Epidermal melanocyte (primary cell): ENCODE results near the gene AOC2.

Experiments
- DNase-seq: peaks from one replicate; pipeline ENCODE4 v3.0.0; 2011; ENCODE audit warnings: low spot score; ENCODE audit not compliant: insufficient read length

AOC2 gene, protein sequence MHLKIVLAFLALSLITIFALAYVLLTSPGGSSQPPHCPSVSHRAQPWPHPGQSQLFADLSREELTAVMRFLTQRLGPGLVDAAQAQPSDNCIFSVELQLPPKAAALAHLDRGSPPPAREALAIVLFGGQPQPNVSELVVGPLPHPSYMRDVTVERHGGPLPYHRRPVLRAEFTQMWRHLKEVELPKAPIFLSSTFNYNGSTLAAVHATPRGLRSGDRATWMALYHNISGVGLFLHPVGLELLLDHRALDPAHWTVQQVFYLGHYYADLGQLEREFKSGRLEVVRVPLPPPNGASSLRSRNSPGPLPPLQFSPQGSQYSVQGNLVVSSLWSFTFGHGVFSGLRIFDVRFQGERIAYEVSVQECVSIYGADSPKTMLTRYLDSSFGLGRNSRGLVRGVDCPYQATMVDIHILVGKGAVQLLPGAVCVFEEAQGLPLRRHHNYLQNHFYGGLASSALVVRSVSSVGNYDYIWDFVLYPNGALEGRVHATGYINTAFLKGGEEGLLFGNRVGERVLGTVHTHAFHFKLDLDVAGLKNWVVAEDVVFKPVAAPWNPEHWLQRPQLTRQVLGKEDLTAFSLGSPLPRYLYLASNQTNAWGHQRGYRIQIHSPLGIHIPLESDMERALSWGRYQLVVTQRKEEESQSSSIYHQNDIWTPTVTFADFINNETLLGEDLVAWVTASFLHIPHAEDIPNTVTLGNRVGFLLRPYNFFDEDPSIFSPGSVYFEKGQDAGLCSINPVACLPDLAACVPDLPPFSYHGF

GRCh38 chr17:42844271-42844670, at the start of gene AOC2:
AOC2 (plus strand) TSS chr17:42844580; CDS start chr17:42844627, 47 bp downstream.
- DNase-seq, result no peak

- DNase-seq, result no peak
These were observed 49.3 kb upstream of the AOC2 start for GRCh38 chr17:42795061-42795460.

DNA sequence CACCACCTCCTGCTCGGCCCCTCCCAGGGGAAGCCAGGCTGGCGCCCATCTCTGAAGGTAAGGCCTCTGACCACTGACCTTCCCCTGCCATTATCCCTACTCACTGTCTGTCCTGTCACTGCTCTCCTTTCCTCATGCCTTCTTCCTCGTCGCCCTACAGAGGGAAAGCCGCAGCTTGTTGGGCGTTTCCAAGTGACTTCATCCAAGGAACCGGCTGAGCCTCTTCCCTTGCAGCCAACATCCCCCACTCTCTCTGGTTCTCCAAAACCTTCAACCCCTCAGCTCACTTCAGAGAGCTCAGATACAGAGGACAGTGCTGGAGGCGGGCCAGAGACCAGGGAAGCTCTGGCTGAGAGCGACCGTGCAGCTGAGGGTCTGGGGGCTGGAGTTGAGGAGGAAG, 48.9 kb upstream of the AOC2 start:
- no peak for DNase-seq

DNA sequence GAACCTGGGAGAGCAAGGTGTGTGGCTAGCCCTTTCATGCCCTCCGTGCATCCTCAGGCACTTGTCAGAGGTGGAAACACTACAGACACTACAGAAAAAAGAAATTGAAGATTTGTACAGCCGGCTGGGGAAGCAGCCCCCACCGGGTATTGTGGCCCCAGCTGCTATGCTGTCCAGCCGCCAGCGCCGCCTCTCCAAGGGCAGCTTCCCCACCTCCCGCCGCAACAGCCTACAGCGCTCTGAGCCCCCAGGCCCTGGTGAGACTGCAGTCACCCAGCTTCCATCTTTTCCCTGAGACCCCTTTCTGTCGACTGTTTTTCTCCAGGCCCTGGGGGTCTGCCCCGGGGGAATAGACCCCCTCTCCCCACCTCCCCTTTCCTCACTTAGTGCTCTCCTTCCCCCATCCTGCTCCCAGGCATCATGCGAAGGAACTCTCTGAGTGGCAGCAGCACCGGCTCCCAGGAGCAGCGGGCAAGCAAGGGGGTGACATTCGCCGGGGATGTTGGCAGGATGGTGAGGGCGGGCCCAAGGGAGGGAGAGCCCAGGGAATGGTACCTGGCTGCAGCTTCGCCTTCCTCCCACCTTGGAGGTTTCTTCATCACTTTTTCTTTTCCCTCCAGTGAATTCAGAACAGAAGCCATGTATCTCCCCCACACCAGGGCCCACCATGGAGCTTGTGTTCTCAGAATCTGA, 48.2 kb upstream of the AOC2 start:
- no peak for DNase-seq

DNA sequence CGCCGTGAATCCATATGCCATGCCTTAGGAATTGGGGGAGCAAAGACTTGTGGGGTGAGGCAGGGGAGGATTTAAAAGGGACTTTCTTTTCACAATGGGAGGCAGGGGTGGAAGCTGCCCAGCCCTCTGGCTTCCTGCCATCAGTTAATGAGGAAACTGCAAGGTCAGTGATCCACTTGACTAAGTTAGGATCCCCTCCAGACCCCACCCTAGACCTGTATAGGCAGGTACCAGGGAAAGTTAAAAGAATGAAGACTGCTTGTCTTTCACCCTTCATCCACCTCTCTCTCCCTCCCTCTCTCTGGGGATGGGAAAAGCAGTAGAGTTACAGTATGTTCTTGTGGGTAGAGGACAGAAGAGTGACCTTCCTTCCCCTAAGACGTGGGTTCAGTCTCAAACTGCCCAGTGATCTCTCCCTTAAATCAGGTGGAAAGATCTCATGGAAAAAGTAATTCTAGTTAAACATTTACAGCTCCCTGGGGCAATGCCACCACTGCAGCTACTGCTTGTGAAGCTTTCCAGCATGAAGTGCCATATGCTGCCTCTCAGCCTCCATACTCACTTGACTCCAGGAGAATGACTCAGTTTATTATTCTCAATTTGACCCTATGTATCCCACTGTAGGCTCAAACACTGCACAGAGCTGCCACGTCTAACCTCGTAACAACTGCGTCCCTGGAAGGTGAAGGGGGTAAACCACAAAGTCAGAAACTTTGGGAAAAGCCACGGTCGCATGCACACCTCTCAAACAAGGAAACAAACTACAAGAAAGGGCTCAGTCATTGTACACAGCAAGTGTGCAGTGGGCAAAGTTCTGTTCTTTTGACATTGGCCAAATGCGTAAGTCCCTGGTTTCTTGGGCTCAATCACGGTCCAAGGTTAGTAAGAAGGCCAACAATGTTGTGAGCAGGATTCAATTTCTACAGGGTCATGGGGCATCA, 47.0 kb upstream of the AOC2 start:
- no peak for DNase-seq

DNA sequence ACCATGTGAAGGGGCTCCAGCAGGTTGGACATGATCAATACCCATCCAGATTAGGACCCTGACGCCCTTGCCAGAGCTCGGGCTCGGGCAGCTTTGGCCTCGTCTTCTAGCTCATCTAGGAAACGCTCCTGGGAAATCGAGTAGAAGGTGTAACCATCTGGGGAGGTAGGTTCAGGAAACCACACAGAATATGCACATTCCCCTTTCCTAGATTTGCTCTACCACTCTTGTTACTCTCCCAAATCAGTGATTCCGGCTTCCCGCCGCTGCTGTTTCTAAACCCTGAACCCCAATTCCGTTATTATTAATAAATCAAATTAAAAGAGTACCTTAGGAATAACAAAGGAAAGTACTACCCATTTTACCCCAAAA, 46.4 kb upstream of the AOC2 start:
- DNase-seq, result no peak

DNA sequence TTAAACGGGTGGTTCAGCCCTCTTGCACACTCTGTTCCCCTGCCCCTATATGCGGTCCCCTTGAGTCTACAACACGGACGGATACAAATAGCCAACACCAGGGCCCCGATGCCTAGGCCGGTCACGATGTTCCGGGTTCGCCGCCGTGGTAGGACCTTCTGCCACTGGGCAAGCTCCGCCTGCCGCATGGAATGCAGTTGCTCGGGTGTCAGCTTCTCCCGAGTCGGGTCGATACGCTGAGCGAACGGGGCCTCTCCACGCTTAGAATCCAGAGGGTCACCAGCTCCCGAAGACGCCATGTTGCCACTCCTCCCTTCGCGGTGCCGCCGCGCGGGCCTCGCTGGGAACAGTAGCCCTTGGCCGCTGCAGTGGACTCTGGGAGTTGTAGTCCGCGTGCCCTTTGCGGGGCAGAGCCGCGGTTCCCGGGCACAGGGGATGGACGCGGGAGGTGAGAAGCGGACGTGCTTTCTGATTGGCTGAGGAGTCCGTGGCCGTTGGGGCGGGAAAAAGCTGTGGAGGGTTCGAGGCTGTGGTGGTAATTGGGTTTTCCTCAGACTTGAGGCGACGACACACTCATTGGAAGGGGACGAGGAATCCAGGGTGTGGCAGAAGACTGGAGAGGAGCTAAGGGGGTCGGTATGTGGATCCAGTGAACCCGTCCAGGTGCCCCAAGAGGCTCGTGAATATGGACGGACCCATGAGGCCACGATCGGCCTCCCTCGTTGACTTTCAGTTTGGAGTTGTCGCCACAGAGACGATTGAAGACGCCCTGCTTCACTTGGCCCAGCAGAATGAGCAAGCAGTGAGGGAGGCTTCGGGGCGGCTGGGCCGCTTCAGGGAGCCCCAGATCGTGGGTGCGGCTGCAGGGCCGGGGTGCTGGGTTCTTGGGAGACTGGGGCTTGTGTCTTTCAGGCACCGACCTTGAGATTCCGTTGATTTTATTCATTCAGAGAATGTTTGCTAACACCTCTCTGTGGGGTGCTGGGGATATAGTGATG, 45.7 kb upstream of the AOC2 start, which contains the start of the genes CNTD1 and COA3:
TSS of gene CNTD1 (plus strand) at position 479 of the 998 bp plus-strand sequence. CDS start at position 686, 207 bp downstream.
TSS of gene COA3 (minus strand) at position 322 of the 998 bp plus-strand sequence. CDS start at position 299, 23 bp downstream.
- DNase-seq, result peak; percentile 79

DNA sequence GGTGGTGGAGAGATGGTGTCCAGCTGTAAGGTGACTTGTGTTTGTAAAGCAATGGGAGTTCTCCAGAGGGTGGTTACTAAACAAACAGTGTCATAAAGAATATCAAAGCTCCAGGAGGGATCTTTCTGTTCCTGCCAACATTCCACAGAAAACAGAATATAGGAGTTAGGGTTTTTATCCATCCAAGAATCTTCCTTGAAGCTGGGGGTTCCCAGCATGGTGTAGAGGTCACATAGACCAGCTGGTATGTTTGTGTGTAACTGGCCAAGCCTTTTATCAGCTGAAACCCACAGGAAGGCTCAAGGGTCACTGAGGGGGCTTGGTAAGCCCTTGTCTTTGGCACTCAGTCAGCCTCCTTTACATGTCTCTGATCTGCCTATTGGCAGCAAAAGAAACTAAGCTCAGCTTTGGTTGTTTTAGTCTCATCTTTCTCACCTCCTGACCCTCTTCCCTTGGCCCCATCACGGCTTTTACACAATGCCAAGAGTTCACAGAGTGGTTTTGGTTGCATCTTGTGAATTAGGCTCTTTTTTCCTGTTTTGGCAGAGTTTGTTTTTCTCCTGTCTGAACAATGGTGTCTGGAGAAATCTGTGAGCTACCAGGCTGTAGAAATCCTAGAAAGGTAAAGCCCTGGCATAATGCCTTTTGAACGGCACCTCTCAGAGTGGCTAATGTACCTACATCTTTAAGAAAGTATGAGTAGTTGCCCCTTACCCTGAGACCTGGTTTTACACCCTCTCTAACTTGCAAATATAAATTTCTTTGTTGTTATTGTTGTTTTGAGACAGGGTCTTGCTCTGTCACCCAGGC, 41.1 kb upstream of the AOC2 start:
- DNase-seq, result no peak

- no peak for DNase-seq
These were observed 39.4 kb upstream of the AOC2 start for GRCh38 chr17:42804918-42805367.

DNA sequence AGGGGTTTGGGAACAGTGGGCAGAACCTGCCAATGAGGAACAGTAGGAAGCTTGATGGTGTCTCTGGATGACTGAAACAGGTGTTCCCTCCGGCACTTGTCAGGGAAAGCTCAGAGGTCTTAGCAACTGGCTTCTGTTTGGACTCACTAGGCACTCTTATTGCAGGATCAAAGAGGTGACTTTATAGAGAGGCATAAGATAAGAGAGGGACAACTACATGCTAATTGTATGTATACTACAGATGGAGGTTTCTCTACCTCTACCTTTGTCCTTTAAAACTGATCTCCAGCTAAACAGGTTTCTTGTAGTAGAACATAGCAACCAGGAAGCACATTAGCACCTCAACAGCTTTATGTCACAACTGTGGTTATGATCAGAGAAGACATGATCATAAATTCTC, 38.1 kb upstream of the AOC2 start:
- no peak for DNase-seq

GRCh38 chr17:42809250-42809649, 35.1 kb upstream of the AOC2 start:
- DNase-seq, result no peak

DNA sequence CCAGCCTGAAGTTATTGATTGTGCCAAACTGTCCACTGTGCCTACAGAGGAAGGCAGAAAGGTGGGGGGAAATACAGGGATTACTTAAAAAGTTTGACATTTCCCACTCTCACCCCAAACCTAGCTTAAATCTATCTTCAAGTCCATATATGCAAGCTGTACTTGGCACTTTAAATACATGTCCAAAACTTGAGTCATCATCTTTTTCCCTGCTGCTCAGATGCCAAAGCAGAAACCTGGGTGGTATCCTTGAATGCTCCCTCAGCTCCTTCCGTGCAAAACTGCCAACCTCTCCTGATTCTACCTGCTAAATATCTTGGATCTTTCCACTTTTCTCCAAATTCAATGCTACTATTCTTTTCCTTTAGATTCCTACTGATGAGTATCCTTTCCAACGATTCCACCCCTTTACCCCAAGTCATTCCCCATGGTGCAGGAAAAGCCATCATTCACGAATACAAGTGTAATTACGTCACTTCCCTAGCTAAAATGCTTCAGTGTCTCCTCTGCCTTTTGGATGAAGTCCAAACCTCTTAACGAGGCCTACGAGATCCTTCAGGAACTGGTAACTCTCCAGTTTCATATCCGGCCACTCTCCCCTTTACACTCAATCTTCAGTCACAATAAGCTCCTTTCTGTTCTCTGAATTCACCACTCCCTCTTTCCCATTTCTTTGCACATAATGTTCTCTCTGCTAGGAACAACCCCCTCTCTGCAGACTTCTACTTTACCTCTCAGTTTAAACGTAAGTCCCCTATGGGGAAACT, 29.6 kb upstream of the AOC2 start:
- peak; percentile 76 for DNase-seq

DNA sequence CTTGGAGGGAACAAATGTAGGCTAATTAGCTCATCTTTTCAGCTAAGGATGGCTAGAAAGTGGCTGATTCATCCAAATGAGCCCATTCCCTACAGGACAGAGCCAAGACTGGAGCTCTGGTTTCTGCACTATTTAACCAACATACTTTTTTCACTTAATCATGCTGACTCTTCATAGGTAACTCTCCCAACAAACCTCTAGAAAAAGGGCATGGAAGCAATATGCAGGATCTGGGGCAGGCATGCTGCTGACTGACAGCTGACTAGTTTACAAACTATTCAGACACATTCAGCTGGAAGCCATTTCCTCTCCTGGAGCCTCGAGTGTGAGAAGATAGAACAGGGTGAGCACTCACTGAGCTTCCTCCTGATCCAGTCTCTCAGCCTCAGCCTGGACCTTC, 26.5 kb upstream of the AOC2 start:
- DNase-seq, result no peak

DNA sequence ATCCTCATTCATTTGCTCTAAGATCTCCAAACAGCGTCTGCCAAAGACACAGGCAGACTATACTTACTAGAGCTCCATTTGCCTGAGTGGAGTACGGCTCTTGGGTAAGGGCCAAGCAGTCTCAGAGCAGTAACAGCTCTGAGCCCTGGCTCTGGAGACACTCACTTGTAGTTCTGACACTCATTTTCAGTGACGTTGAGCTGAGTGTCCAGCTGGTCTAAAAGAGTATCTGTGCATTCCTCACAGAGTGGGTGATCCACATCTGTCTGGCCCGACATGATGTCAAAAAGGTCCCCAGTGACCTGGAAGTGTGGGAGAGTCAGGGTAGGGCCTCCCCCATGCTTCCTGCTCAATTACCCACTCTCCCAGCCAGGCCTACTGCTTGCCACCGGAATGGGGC, 26.0 kb upstream of the AOC2 start:
- no peak for DNase-seq

DNA sequence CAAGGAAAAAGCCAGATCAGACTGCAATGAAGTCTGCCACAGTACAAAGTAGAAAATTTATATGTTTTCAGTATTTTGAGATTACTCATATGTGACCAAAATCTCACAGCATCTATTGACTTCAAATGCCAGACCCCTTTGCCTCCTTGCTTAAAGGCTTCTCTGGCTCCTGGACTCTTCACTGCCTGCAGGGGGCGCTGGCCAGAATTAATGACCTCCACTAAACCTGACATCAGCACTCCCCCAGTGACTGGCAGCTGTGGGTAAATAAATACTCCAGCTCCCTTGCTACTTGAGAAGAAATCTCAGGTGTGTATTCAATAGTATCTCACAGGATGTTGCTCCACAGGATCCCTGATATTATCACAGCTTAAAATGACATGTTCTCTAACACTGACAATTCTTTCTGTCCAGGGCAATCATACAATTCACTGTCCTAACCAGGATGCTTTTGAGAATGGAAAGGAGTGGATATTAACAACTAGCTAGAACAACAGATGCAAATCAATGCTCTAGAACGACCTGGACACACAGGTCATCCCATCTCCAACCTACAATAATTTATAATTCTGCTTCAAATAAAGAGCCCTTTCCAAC, 24.3 kb upstream of the AOC2 start:
- DNase-seq, result no peak

DNA sequence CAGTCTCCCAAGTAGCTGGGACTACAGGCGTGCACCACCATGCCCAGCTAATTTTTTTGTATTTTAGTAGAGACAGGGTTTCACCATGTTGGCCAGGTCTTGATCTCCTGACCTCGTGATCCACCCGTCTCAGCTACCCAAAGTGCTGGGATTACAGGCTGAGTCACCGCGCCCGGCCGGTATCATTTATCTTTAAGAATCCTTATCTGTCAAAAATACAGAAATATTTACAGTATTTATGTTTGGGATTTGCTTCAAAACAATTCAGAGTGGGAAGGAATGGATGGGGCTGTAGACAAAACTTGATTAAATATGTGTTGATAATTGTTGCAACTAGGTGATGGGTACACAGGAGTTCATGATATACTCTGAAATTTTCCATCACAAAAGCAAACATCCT, 23.2 kb upstream of the AOC2 start:
- no peak for DNase-seq

GRCh38 chr17:42827472-42827871, 16.9 kb upstream of the AOC2 start:
- no peak for DNase-seq

DNA sequence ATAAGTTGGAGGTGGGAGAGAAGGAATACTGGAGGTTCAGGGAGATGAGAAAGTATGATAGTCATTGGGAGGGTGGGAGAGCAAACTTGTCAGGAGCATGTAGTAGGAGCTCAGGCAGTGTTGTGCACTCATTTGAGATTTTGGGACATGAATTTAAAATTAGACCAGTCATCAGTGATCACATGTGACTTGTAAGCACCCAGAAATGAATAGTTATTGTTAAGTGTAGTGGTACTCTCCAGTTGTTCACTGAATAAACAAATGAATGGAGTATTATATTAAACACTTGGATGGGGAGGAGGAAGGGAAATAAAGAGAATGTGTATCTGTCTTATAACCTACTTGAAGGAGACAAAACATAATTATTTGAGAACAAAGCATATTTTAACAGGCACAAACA, 13.4 kb upstream of the AOC2 start:
- DNase-seq, result no peak
